Adrenal gland (tissue), 12 donors: ENCODE measurements around the gene CEACAM6. TPM values are rescaled to one million over a fixed set of nuclear protein-coding genes. Genes with fewer than 3 reads are reported as not detected.

Experiments used
- DNase-seq, 7 donors: peaks; one replicate each; pipeline ENCODE4 v3.0.0-alpha.2; 2019 to 2020
- H3K27ac ChIP-seq, 5 donors: fragments of 200-600 bp; sonication (generic) in 4 of 5; 1 replicate in 3 of 5; 2 replicates in 2 of 5; pipeline versions ENCODE4 v1.5.1 to v1.8.0; 2016 to 2020; ENCODE audit warnings: mild to moderate bottlenecking in 1 of 5
- H3K27me3 ChIP-seq: fragments of 200-600 bp; 2 replicates; pipeline ENCODE4 v1.8.0; 2021
- H3K36me3 ChIP-seq, 2 donors: fragments of 200-600 bp; replicated peaks in 1 of 2; 1 replicate in 1 of 2; 2 replicates in 1 of 2; pipeline versions ENCODE4 v1.5.1 to v1.8.0; 2018 to 2022
- H3K4me1 ChIP-seq, 2 donors: fragments of 200-600 bp; replicated peaks in 1 of 2; 1 replicate in 1 of 2; 2 replicates in 1 of 2; pipeline versions ENCODE4 v1.5.1 to v1.8.0; 2018 to 2021
- H3K4me3 ChIP-seq, 4 donors: fragments of 200-600 bp; sonication (generic) in 3 of 4; one replicate each; pipeline ENCODE4 v1.5.1; 2016 to 2018
- H3K9me3 ChIP-seq, 3 donors: fragments of 200-600 bp; sonication (generic) in 1 of 3; replicated peaks in 1 of 3; 1 replicate in 2 of 3; 2 replicates in 1 of 3; pipeline versions ENCODE4 v1.5.1 to v1.8.0; 2016 to 2021
- CTCF ChIP-seq, 6 experiments: fragments of 450-650 bp in 4 of 6; fragments of 200-600 bp in 2 of 6; sonication (generic) in 1 of 6; IDR thresholded peaks; 1 replicate in 5 of 6; 2 replicates in 1 of 6; pipeline versions ENCODE4 v1.5.1 to v1.8.0; 2016 to 2021; ENCODE audit warnings: antibody characterized with exemption in 6 of 6, mild to moderate bottlenecking in 2 of 6, moderate library complexity in 1 of 6
- POLR2A ChIP-seq, 2 donors: fragments of 450-650 bp; IDR thresholded peaks; one replicate each; pipeline ENCODE4 v1.6.1; 2017; ENCODE audit warnings: antibody characterized with exemption in 2 of 2, mild to moderate bottlenecking in 2 of 2, moderate library complexity in 1 of 2
- WGBS, 4 donors: extraction: QIAGEN DNeasy Blood & Tissue Kit in 2 of 4; methylation state at CpG; one replicate each; pipeline versions ENCODE4 v1.1.5 to v1.1.7; 2013 to 2017; 5-methylcytosine and 5-hydroxymethylcytosine counted together
- intact Hi-C, 2 donors: fragments of 100-400 bp; cut with DNase I; formaldehyde crosslinking; loops; one replicate each; pipeline versions ENCODE4 v1.14.1 to v1.15.0; 2022 to 2023
- polyA plus RNA-seq, 3 donors: library from polyadenylated mRNA; stranded (reverse); fragments of 200-250 nt in 2 of 3; fragments of 350-450 nt in 1 of 3; fragmentation: Illumina TruSeq in 1 of 3; extraction: RNeasy Lipid Tissue Mini Kit (QIAGEN cat#74804) in 1 of 3; gene quantifications; one replicate each; pipeline ENCODE4 v1.2.3, GENCODE V29; 2013 to 2014
- total RNA-seq, 9 donors: library from RNA; depleted of rRNA in 4 of 9; stranded (reverse); fragments of >200 nt in 4 of 9; fragments of 120-200 nt in 1 of 9; fragmentation: NEBNext Ultra II Directional in 1 of 9; extraction: Animal tissue kit (Norgen Biotek cat#: 25700) in 1 of 9; gene quantifications; one replicate each; pipeline versions ENCODE4 v1.1.0 to v1.2.4, GENCODE V29; 2013 to 2023
- donor health status: healthy with polysubstance abuse.
- donor health status: Bipolar disorder and iron deficiency.
- donor health status: DM: yes; HTN: yes; CAD: no.
- donor health status: DM: no; HTN: no; CAD: no.
- donor health status: DM: no; HTN: no; CAD: no.
- donor health status: DM: yes; HTN: yes; CAD: no.

CEACAM6 gene
- total and polyA plus RNA-seq, 12 donors = 0.06 to 0.76 (median 0.24) TPM; not detected in 5

- Histone ChIP-seq H3K27ac (no peak overlapping the region), H3K4me3 (no peak overlapping the region), H3K27me3 (no peaks in the 10 kb centered on the region), H3K9me3 (no peaks in the 10 kb centered on the region), H3K36me3 (no peaks in the 10 kb centered on the region), H3K4me1 (no peaks in the 10 kb centered on the region)
- 41 to 65% (median 52%) methylated on average over 2 of the region's 2 CpGs for WGBS, 4 donors
- intact Hi-C loops = no loop called here
- TF ChIP-seq POLR2A (IDR thresholded peaks at IDR 0.05) (no peak), CTCF (IDR thresholded peaks at IDR 0.05) (no peak)
- peak in 1 of 7 donors; percentile 25 for DNase-seq
Measured at GRCh38 chr19:41801792-41802211, 46.5 kb downstream of the CEACAM6 start.

GRCh38 chr19:41802770-41803169 lies 47.4 kb downstream of the CEACAM6 start:
- DNase-seq = no peak
- TF ChIP-seq POLR2A (IDR thresholded peaks at IDR 0.05) = no peak
- TF ChIP-seq CTCF (IDR thresholded peaks at IDR 0.05) = no peak
- no peak overlapping the region for H3K27ac ChIP-seq
- H3K9me3 ChIP-seq = no peaks in the 10 kb centered on the region
- intact Hi-C loops = no loop called here
- no peaks in the 10 kb centered on the region for H3K36me3 ChIP-seq
- no peaks in the 10 kb centered on the region for H3K27me3 ChIP-seq
- 67 to 89% (median 68%) methylated on average over 2 of the region's 2 CpGs for WGBS, 4 donors
- no peak overlapping the region for H3K4me3 ChIP-seq
- H3K4me1 ChIP-seq = no peaks in the 10 kb centered on the region

- intact Hi-C loops = no loop called here
- 63 to 79% (median 71%) methylated on average over 3 of the region's 3 CpGs for WGBS, 4 donors
Measured at GRCh38 chr19:41804336-41804735, 49.0 kb downstream of the CEACAM6 start.

GRCh38 chr19:41807176-41807575 lies 51.8 kb downstream of the CEACAM6 start:
- H3K9me3 ChIP-seq = no peaks in the 10 kb centered on the region
- no peak for DNase-seq
- no peaks in the 10 kb centered on the region for H3K36me3 ChIP-seq
- no peak overlapping the region for H3K27ac ChIP-seq
- H3K4me1 ChIP-seq = no peaks in the 10 kb centered on the region
- 81 to 93% (median 87%) methylated on average over 3 of the region's 3 CpGs for WGBS, 4 donors
- intact Hi-C loops = no loop called here
- H3K27me3 ChIP-seq = no peaks in the 10 kb centered on the region
- H3K4me3 ChIP-seq = no peak overlapping the region
- TF ChIP-seq POLR2A (IDR thresholded peaks at IDR 0.05) (no peak), CTCF (IDR thresholded peaks at IDR 0.05) (no peak)

More at GRCh38 chr19:41804336-41804735, 49.0 kb downstream of the CEACAM6 start:
- TF ChIP-seq POLR2A (IDR thresholded peaks at IDR 0.05) (no peak), CTCF (IDR thresholded peaks at IDR 0.05) (no peak)
- Histone ChIP-seq H3K27me3 (no peaks in the 10 kb centered on the region), H3K27ac (no peak overlapping the region), H3K4me3 (no peak overlapping the region), H3K9me3 (no peaks in the 10 kb centered on the region), H3K4me1 (no peaks in the 10 kb centered on the region), H3K36me3 (no peaks in the 10 kb centered on the region)
- no peak for DNase-seq
